Thyroid gland (tissue), 4 donors: ENCODE data around the gene CACNA1A.

Experiments
- CTCF ChIP-seq, 6 experiments: fragments of 200-600 bp in 3 of 6; fragments of 450-650 bp in 3 of 6; sonication (generic) in 3 of 6; IDR thresholded peaks; one replicate each; pipeline ENCODE4 v1.5.1; 2016 to 2019; ENCODE audit warnings: antibody characterized with exemption in 6 of 6, mild to moderate bottlenecking in 2 of 6, inconsistent platforms in 1 of 6, moderate library complexity in 1 of 6
- POLR2A ChIP-seq, 2 donors: fragments of 450-650 bp; IDR thresholded peaks; one replicate each; pipeline ENCODE4 v1.6.1; 2017; ENCODE audit warnings: antibody characterized with exemption in 2 of 2, mild to moderate bottlenecking in 2 of 2, moderate library complexity in 1 of 2

GRCh38 chr19:13537454-13537853, 31.2 kb upstream of the CACNA1A start:
- TF ChIP-seq CTCF (IDR thresholded peaks at IDR 0.05) = no peak
- no peak for TF ChIP-seq POLR2A (IDR thresholded peaks at IDR 0.05)
